ENCODE results near the gene SNRPE. TPM values are rescaled to one million over a fixed set of nuclear protein-coding genes. Genes with fewer than 3 reads are reported as not detected.
A peak's percentile ranks its signal among the peaks of the same experiment; 100 is the strongest.

SNRPE gene
- total and polyA plus RNA-seq, 2 of the 13 experiments (the other 11 are each of a cell fraction or from before 2014, with no cell fraction given): 146 to 281 TPM

- TF ChIP-seq FOXP1 (IDR thresholded peaks at IDR 0.05) (0 out of 2 replicates have a peak, but pooled peaks have one; percentile 8), FOXP1 (CRISPR knock-in tag; IDR thresholded peaks at IDR 0.05) (peak; percentile 43; the same call in 1 of the 2 replicates), AGO1 (IDR thresholded peaks at IDR 0.05; ENCODE audit: low read depth, low read length, poor library complexity, severe bottlenecking) (no peak), CEBPZ (IDR thresholded peaks at IDR 0.05; ENCODE audit: low read length) (no peak), RFX1 (IDR thresholded peaks at IDR 0.05) (no peak), ZBTB42 (CRISPR knock-in tag; IDR thresholded peaks at IDR 0.05) (no peak), FOXM1 (CRISPR knock-in tag; IDR thresholded peaks at IDR 0.05) (no peak), TAF1 (CRISPR knock-in tag; IDR thresholded peaks at IDR 0.05) (peak; percentile 95), PBX3 (CRISPR knock-in tag; IDR thresholded peaks at IDR 0.05; ENCODE audit: borderline replicate concordance) (no peak), SMYD3 (CRISPR knock-in tag; IDR thresholded peaks at IDR 0.05) (peak; percentile 82; the same call in 1 of the 2 replicates), MYPOP (CRISPR knock-in tag; IDR thresholded peaks at IDR 0.05) (peak; percentile 92), KAT2B (IDR thresholded peaks at IDR 0.05; ENCODE audit: borderline replicate concordance, low read depth, low read length) (no peak), ATF5 (CRISPR knock-in tag; IDR thresholded peaks at IDR 0.05; ENCODE audit: low read depth) (peak; percentile 47), PRDM15 (CRISPR knock-in tag; IDR thresholded peaks at IDR 0.05) (peak; percentile 20; the same call in 1 of the 2 replicates), NFE2L2 (IDR thresholded peaks at IDR 0.05; ENCODE audit: low read length) (no peak), TGIF2 (CRISPR knock-in tag; IDR thresholded peaks at IDR 0.05) (peak; percentile 81)
Measured at GRCh38 chr1:203861379-203862184, at the start of gene SNRPE (continued).

Measured in HepG2 (cell line).